ENCODE results near the gene RP2.

RP2 gene

DNA sequence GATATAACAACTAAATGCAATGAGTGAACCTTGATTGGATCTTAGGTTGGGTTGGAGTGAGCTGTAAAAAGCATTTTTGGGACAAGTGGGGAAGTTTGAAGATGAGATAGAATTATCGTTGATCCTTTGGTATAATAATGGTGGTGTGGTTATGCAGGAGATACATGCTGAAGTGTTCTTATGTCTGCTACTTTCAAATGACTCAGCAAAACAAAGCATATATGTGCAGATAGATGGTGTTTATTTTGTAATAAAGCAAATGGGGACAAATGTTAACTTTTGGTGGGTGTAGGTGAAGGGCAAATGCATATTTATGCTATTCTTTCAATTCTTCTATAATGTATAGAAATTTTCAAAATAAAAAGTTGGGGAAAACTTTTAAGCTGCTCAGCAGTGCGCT is 26.2 kb downstream of the RP2 start:
- no peak overlapping the region for H3K4me3 Mint-ChIP-seq
- DNase-seq (ENCODE audit: low spot score in 2 of 2) (no peak), ATAC-seq (replicated peaks; ENCODE audit: extremely low read depth, poor library complexity, severe bottlenecking) (no peak)
- peaks cover 5% of the 10 kb centered on the region for H3K4me1 Mint-ChIP-seq
- no peaks in the 10 kb centered on the region for H3K27me3 Mint-ChIP-seq
- peaks cover 20% of the 10 kb centered on the region for H3K36me3 Mint-ChIP-seq (ENCODE audit: insufficient read depth)
- H3K27ac Mint-ChIP-seq (ENCODE audit: low read depth), result peak overlapping the region; percentile 35
- H3K9me3 Mint-ChIP-seq, result no peaks in the 10 kb centered on the region

DNA sequence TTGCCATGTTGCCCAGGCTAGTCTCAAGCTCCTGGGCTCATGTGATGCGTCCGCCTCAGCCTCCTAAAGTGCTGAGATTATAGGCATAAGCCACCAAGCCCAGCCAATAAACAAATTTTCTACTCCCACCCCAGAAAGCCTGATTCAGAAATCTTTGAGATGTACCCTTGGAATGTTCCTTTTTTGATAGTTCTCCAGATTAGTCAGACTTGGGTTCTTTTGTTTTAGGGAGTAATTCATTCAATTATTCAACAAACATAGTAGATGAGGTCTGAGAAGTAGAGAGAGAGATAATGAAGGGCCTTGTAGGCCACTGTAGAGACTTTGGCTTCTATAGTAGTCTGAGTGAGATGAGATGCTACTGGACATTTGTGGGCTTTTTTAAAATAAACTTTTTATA is 27.8 kb downstream of the RP2 start:
- H3K27me3 Mint-ChIP-seq, result no peaks in the 10 kb centered on the region
- DNase-seq (ENCODE audit: low spot score in 2 of 2) (no peak), ATAC-seq (replicated peaks; ENCODE audit: extremely low read depth, poor library complexity, severe bottlenecking) (no peak)
- H3K36me3 Mint-ChIP-seq (ENCODE audit: insufficient read depth), result peaks cover 20% of the 10 kb centered on the region
- no peaks in the 10 kb centered on the region for H3K9me3 Mint-ChIP-seq
- H3K4me1 Mint-ChIP-seq, result peaks cover 5% of the 10 kb centered on the region
- no peak overlapping the region for H3K27ac Mint-ChIP-seq (ENCODE audit: low read depth)
- no peak overlapping the region for H3K4me3 Mint-ChIP-seq

GRCh38 chrX:46865281-46865680 is 28.4 kb downstream of the RP2 start:
- ATAC-seq (replicated peaks; ENCODE audit: extremely low read depth, poor library complexity, severe bottlenecking) (no peak), DNase-seq (ENCODE audit: low spot score in 2 of 2) (no peak)
- peaks cover 5% of the 10 kb centered on the region for H3K4me1 Mint-ChIP-seq
- peaks cover 22% of the 10 kb centered on the region for H3K36me3 Mint-ChIP-seq (ENCODE audit: insufficient read depth)
- no peaks in the 10 kb centered on the region for H3K27me3 Mint-ChIP-seq
- H3K27ac Mint-ChIP-seq (ENCODE audit: low read depth), result no peak overlapping the region
- H3K4me3 Mint-ChIP-seq, result no peak overlapping the region
- no peaks in the 10 kb centered on the region for H3K9me3 Mint-ChIP-seq

DNA sequence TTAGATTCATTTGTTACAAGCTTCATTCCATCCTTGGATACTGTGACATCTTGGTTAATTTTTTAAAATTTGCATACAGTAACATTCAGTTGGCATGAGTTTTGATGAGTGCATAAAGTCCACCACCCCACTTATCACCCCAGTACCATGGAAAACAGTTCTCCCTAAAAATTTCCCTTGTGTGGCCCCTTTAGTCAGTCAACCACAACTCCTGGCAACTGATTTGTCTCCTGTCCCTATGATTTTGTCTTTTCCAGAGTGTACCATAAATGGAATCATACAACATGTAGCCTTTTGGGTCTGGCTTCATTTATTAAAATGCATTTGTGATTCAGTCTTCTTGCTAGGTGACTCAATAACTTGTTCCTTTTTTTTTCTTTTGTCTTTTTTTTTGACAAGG is 29.9 kb downstream of the RP2 start:
- Mint-ChIP-seq H3K36me3 (ENCODE audit: insufficient read depth) (peaks cover 26% of the 10 kb centered on the region), H3K4me3 (no peak overlapping the region), H3K9me3 (no peaks in the 10 kb centered on the region), H3K27me3 (no peaks in the 10 kb centered on the region), H3K4me1 (peaks cover 5% of the 10 kb centered on the region), H3K27ac (ENCODE audit: low read depth) (no peak overlapping the region)
- ATAC-seq (replicated peaks; ENCODE audit: extremely low read depth, poor library complexity, severe bottlenecking) (no peak), DNase-seq (ENCODE audit: low spot score in 2 of 2) (no peak)

- no peaks in the 10 kb centered on the region for H3K27me3 Mint-ChIP-seq
- ATAC-seq (replicated peaks; ENCODE audit: extremely low read depth, poor library complexity, severe bottlenecking) (no peak), DNase-seq (ENCODE audit: low spot score in 2 of 2) (no peak)
- H3K4me1 Mint-ChIP-seq, result no peaks in the 10 kb centered on the region
- H3K36me3 Mint-ChIP-seq (ENCODE audit: insufficient read depth), result peaks cover 9% of the 10 kb centered on the region
- H3K9me3 Mint-ChIP-seq, result no peaks in the 10 kb centered on the region
- H3K27ac Mint-ChIP-seq (ENCODE audit: low read depth), result no peak overlapping the region
- no peak overlapping the region for H3K4me3 Mint-ChIP-seq
Measured at GRCh38 chrX:46873746-46874145, 36.9 kb downstream of the RP2 start.

GRCh38 chrX:46876901-46877300 is 40.1 kb downstream of the RP2 start:
- ATAC-seq (replicated peaks; ENCODE audit: extremely low read depth, poor library complexity, severe bottlenecking) (no peak), DNase-seq (ENCODE audit: low spot score in 2 of 2) (no peak)
- H3K36me3 Mint-ChIP-seq (ENCODE audit: insufficient read depth), result peaks cover 2% of the 10 kb centered on the region
- H3K4me3 Mint-ChIP-seq, result no peak overlapping the region
- H3K27ac Mint-ChIP-seq (ENCODE audit: low read depth), result no peak overlapping the region
- no peaks in the 10 kb centered on the region for H3K27me3 Mint-ChIP-seq
- H3K4me1 Mint-ChIP-seq, result no peaks in the 10 kb centered on the region
- H3K9me3 Mint-ChIP-seq, result no peaks in the 10 kb centered on the region

- Mint-ChIP-seq H3K27ac (ENCODE audit: low read depth) (no peak overlapping the region), H3K9me3 (no peaks in the 10 kb centered on the region), H3K4me1 (no peaks in the 10 kb centered on the region), H3K4me3 (no peak overlapping the region), H3K36me3 (ENCODE audit: insufficient read depth) (peaks cover 4% of the 10 kb centered on the region), H3K27me3 (no peaks in the 10 kb centered on the region)
- ATAC-seq (replicated peaks; ENCODE audit: extremely low read depth, poor library complexity, severe bottlenecking), result no peak
- DNase-seq (ENCODE audit: low spot score in 2 of 2), result no peak
Measured at GRCh38 chrX:46882266-46882665, 45.4 kb downstream of the RP2 start.

DNA sequence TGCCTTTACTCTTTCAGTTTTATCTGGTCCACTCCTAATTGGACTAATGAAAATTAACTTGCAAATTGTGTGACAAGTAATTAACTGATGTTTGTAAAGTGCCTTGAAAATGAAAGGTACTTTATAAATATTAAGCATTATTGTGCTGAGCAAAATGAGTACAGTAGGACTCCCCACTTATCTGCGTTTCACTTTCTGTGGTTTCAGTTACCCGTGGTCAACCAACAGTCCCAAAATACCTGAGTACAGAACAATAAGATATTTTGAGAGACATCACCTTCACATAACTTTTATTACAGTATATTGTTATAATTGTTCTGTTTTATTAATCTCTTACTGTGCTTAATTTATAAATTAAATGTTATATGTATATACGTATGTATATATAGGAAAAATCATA is 48.0 kb downstream of the RP2 start:
- no peak for DNase-seq (ENCODE audit: low spot score in 2 of 2)
- Mint-ChIP-seq H3K4me3 (no peak overlapping the region), H3K27me3 (no peaks in the 10 kb centered on the region), H3K4me1 (no peaks in the 10 kb centered on the region), H3K36me3 (ENCODE audit: insufficient read depth) (peaks cover 2% of the 10 kb centered on the region), H3K9me3 (no peaks in the 10 kb centered on the region), H3K27ac (ENCODE audit: low read depth) (no peak overlapping the region)
- ATAC-seq (replicated peaks; ENCODE audit: extremely low read depth, poor library complexity, severe bottlenecking), result no peak

GRCh38 chrX:46898207-46898606 is 61.4 kb downstream of the RP2 start:
- H3K27me3 Mint-ChIP-seq, result peaks cover 15% of the 10 kb centered on the region
- H3K9me3 Mint-ChIP-seq, result no peaks in the 10 kb centered on the region
- no peak overlapping the region for H3K27ac Mint-ChIP-seq (ENCODE audit: low read depth)
- ATAC-seq (replicated peaks; ENCODE audit: extremely low read depth, poor library complexity, severe bottlenecking) (no peak), DNase-seq (ENCODE audit: low spot score in 2 of 2) (no peak)
- no peaks in the 10 kb centered on the region for H3K36me3 Mint-ChIP-seq (ENCODE audit: insufficient read depth)
- no peaks in the 10 kb centered on the region for H3K4me1 Mint-ChIP-seq
- H3K4me3 Mint-ChIP-seq, result no peak overlapping the region

DNA sequence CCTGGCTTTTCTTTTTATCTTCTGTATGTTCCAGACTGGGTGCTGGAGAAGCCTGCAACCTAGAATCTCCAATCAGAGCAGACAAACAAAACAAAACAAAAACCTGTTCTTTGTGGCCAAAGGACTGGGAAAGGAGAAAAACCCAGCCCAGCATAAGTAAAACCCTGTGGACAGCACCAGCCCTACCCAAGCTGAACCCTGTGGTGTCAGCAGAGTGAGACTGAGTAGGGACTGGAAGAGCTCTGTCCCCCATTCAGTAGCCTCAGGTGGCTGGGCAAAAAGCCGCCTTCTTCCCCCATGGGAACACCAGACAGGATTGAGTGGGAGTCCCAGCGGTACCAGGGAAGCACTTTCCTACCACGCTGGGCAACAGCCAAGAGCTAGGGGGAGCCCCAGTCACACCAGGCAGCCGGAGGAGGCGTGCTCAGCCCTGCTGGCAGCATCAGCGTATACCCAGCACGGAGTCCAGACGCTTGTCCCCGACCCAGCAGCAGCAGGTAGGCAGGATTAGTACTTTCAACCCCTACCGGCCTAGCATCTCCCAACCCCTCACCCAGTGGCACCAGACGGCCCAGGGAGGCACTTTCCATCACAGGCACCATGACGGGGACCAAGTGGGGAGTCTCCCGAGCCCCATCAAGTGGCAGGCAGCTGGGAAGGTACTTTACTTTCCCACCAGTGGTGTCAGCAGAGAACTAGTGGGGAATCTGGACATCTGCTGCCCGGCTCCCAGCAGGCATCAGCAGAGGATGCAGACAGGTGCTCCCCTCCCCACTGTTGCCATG is 66.8 kb downstream of the RP2 start:
- DNase-seq (ENCODE audit: low spot score in 2 of 2) (peak; percentile 15 to 20), ATAC-seq (replicated peaks; ENCODE audit: extremely low read depth, poor library complexity, severe bottlenecking) (peak; percentile 82)
- no peaks in the 10 kb centered on the region for H3K27me3 Mint-ChIP-seq
- no peaks in the 10 kb centered on the region for H3K4me1 Mint-ChIP-seq
- no peaks in the 10 kb centered on the region for H3K36me3 Mint-ChIP-seq (ENCODE audit: insufficient read depth)
- no peak overlapping the region for H3K27ac Mint-ChIP-seq (ENCODE audit: low read depth)
- H3K4me3 Mint-ChIP-seq, result peak overlapping the region; percentile 27
- H3K9me3 Mint-ChIP-seq, result no peaks in the 10 kb centered on the region

DNA sequence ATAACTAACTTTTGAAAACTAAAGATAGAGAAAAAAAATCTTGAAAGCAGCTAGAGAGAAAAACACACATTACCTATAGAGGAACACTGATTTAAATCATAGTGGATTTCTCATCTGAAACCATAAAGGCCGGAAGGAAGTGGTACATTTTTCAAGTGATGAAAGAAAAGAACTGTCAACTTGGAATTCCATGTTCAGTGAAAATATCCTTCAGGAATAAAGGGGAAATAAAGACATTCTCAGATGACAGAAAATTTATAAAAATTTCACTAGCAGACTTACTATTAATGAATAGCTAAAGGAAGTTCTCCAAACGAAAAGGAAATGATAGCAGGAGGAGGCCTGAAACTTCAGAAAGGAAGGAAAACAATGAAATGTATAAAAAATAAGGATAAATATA is 67.8 kb downstream of the RP2 start:
- no peak for ATAC-seq (replicated peaks; ENCODE audit: extremely low read depth, poor library complexity, severe bottlenecking)
- H3K27me3 Mint-ChIP-seq, result no peaks in the 10 kb centered on the region
- no peaks in the 10 kb centered on the region for H3K4me1 Mint-ChIP-seq
- H3K36me3 Mint-ChIP-seq (ENCODE audit: insufficient read depth), result no peaks in the 10 kb centered on the region
- no peak for DNase-seq (ENCODE audit: low spot score in 2 of 2)
- H3K27ac Mint-ChIP-seq (ENCODE audit: low read depth), result no peak overlapping the region
- H3K9me3 Mint-ChIP-seq, result no peaks in the 10 kb centered on the region
- no peak overlapping the region for H3K4me3 Mint-ChIP-seq

- no peaks in the 10 kb centered on the region for H3K9me3 Mint-ChIP-seq
- no peak overlapping the region for H3K4me3 Mint-ChIP-seq
- peaks cover 6% of the 10 kb centered on the region for H3K4me1 Mint-ChIP-seq
- H3K27ac Mint-ChIP-seq (ENCODE audit: low read depth), result no peak overlapping the region
- DNase-seq (ENCODE audit: low spot score in 2 of 2) (no peak), ATAC-seq (replicated peaks; ENCODE audit: extremely low read depth, poor library complexity, severe bottlenecking) (no peak)
- H3K27me3 Mint-ChIP-seq, result peaks cover 14% of the 10 kb centered on the region
- peaks cover 2% of the 10 kb centered on the region for H3K36me3 Mint-ChIP-seq (ENCODE audit: insufficient read depth)
Measured at GRCh38 chrX:46910415-46910814, 73.6 kb downstream of the RP2 start.

DNA sequence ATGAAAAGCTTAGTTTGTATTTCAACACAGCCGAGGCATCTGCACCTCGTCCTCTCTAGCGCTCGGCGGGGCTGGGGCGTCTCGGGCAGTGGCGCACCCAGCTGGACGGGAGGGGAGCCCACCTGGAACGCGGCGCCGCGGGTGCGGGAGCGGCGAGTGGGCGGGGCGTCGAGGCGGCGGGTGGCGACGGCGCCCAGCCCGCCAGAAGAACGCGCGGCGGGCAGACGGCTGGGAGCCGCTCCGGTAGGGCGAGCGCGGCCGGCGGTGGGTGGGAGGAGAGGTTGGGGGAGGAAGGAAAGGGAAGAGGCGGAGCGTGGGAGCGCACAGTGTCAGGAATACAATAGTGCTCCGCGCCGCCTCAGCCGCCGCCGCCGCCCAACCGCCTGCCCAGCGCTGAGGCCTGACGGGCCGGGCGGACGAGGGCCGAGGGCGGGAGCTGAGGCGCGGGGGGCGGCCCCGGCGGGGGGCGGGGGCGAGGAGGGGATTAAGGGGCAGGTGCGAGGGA is 75.3 kb downstream of the RP2 start, which contains the start of gene JADE3:
JADE3 (plus strand) TSS at position 324 of the 505 bp plus-strand sequence. CDS start 72,474 bp downstream, outside the sequence.
- Mint-ChIP-seq H3K9me3 (no peaks in the 10 kb centered on the region), H3K36me3 (ENCODE audit: insufficient read depth) (peaks cover 2% of the 10 kb centered on the region), H3K4me1 (peaks cover 6% of the 10 kb centered on the region), H3K4me3 (peak within 1 kb of the TSS; percentile 70), H3K27me3 (peaks cover 31% of the 10 kb centered on the region), H3K27ac (ENCODE audit: low read depth) (peak within 1 kb of the TSS; percentile 46)
- DNase-seq (ENCODE audit: low spot score in 2 of 2) (no peak), ATAC-seq (replicated peaks; ENCODE audit: extremely low read depth, poor library complexity, severe bottlenecking) (peak; percentile 40)
